Calu3 (cell line): ENCODE measurements around the gene DEAF1. TPM values are rescaled to one million over a fixed set of nuclear protein-coding genes. Genes with fewer than 3 reads are reported as not detected.

Source experiments
- BruUV-seq: library from RNA; stranded (reverse); fragments of 400-500 nt; replicated peaks from 2 replicates; lab custom pipeline; 2021; lab: Mats Ljungman, UMichigan
- CTCF ChIA-PET: fragments of 300-600 bp; sonication (Branson Sonifier 250); formaldehyde crosslinking; loops from one replicate; lab custom pipeline; 2022; ENCODE audit warnings: antibody characterized with exemption; lab: Charles Lee
- DNase-seq: peaks from one replicate; pipeline ENCODE4 v3.0.0; 2022
- H3K27ac Mint-ChIP-seq: one replicate; pipeline ENCODE4 v1.8.0; 2022; ENCODE audit warnings: mixed read lengths; ENCODE audit not compliant: unreplicated experiment
- H3K27me3 Mint-ChIP-seq: one replicate; pipeline ENCODE4 v1.8.0; 2022; ENCODE audit warnings: mixed read lengths; ENCODE audit not compliant: unreplicated experiment
- H3K36me3 Mint-ChIP-seq: one replicate; pipeline ENCODE4 v1.8.0; 2022; ENCODE audit warnings: mild to moderate bottlenecking, moderate library complexity, mixed read lengths; ENCODE audit not compliant: insufficient read depth, unreplicated experiment
- H3K4me1 Mint-ChIP-seq: one replicate; pipeline ENCODE4 v1.8.0; 2022; ENCODE audit warnings: mild to moderate bottlenecking, low read depth, mixed read lengths; ENCODE audit not compliant: unreplicated experiment
- H3K4me3 Mint-ChIP-seq: one replicate; pipeline ENCODE4 v1.8.0; 2022; ENCODE audit warnings: mild to moderate bottlenecking, low read depth, moderate library complexity, mixed read lengths; ENCODE audit not compliant: unreplicated experiment
- H3K9me3 Mint-ChIP-seq: one replicate; pipeline ENCODE4 v1.8.0; 2022; ENCODE audit warnings: low read depth, mixed read lengths; ENCODE audit not compliant: unreplicated experiment
- intact Hi-C: fragments of 100-400 bp; cut with micrococcal nuclease; formaldehyde crosslinking; loops from one replicate; pipeline ENCODE4 v1.10.0; 2022; ENCODE audit not compliant: unreplicated experiment
- total RNA-seq: library from RNA; stranded (reverse); gene quantifications from 2 replicates; pipeline ENCODE4 v1.2.3, GENCODE V29; 2022
- TF ChIP-seq, protein P1 (sequence below): fragments of 200-600 bp; IDR thresholded peaks from one replicate; pipeline ENCODE4 v1.8.0; 2022; ENCODE audit warnings: antibody characterized with exemption; ENCODE audit not compliant: unreplicated experiment

Gene DEAF1
- total RNA-seq, 1 experiment from 2014 or later: 57.0 TPM

DNA sequence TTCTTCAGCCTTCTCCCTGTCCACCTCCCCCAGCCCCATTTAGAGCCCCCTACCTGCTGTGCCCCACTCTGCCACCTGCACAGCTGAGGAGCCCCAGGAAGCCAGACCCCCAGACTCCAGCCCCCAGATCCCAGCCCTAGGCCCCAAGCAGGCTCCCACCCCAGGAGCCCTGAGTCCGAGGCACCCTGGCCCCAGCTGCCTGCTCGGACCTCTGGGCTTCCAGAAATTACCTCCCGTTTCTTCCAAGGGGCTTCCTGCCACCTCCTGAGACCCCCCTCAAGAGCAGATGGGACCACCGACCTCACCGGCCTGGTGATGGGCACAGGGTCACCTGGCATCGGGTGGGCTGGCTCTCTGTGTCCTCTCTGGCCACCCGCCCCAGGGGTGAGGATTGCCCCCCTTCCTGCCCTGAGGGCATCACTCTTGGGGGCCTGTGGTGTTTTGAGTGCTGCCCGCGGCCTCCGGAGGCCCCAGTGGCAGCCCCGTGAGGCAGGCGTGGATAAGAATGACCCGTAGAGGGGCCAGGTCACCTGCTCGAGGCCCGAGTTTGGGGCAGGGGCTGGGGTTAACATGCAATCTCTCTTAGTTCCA, 34.0 kb upstream of the DEAF1 start:
- Mint-ChIP-seq H3K4me3 (no peak overlapping the region), H3K36me3 (peaks cover 54% of the 10 kb centered on the region), H3K27ac (peak overlapping the region; percentile 15), H3K27me3 (no peaks in the 10 kb centered on the region), H3K4me1 (peaks cover 8% of the 10 kb centered on the region), H3K9me3 (no peaks in the 10 kb centered on the region)
- TF ChIP-seq, protein P1, sequence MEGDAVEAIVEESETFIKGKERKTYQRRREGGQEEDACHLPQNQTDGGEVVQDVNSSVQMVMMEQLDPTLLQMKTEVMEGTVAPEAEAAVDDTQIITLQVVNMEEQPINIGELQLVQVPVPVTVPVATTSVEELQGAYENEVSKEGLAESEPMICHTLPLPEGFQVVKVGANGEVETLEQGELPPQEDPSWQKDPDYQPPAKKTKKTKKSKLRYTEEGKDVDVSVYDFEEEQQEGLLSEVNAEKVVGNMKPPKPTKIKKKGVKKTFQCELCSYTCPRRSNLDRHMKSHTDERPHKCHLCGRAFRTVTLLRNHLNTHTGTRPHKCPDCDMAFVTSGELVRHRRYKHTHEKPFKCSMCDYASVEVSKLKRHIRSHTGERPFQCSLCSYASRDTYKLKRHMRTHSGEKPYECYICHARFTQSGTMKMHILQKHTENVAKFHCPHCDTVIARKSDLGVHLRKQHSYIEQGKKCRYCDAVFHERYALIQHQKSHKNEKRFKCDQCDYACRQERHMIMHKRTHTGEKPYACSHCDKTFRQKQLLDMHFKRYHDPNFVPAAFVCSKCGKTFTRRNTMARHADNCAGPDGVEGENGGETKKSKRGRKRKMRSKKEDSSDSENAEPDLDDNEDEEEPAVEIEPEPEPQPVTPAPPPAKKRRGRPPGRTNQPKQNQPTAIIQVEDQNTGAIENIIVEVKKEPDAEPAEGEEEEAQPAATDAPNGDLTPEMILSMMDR: no peak
- DNase-seq: no peak
- intact Hi-C loops: loop anchor here (10.0 kb wide), 1 partner anchor 174 kb away; no protein-coding TSS in a partner anchor
- BruUV-seq: no TSS peak
- CTCF ChIA-PET: interaction anchor here (0.6 to 1.8 kb wide), 7 partner anchors 17 to 174 kb away, joined by 3 to 11 read pairs (median 4); partner anchors contain the start of genes DEAF1 and TMEM80

DNA sequence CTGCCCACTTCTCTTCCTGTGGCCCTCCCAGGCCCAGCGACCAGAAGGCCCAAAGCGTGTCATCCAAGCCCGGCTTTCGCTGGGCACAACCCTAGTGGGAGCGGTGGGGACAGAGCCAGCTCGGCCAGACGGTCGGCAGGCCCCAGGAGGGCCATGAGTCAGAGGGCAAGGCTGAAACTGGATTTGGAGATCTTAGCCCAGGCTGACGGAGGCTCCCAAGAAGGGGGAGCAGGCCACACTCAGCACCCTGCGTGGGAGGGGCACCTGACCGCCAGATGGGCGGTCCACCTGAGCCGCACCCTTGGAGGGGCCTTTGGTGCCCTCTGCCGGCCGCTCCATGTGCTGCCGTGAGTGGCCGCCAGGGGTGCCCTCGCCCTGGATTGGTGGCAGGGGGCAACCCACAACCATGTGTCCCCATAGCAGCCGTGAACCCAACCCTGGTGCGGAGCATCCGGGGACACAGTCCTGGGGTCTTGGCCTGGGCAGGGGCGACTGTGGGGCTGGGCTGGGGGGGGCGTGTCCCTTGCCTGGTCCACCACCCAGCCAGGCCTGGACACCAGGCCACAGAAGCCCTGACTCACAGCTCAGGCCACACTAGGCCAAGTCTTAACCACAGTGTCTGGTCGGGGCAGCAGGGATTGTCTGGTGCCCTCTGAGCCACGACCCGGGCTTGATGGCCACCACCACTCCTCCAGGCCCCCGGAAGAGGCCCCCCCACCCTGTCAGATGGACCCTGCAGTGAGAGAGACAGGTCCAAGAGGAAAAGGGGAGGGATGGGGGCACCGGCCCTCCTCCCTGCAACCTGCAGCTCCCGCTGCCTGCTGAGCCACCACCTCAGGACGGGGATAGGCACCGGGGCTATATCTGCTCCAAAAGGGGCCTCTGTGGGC, 33.1 kb upstream of the DEAF1 start:
- no peak overlapping the region for H3K4me3 Mint-ChIP-seq
- H3K27me3 Mint-ChIP-seq: no peaks in the 10 kb centered on the region
- H3K4me1 Mint-ChIP-seq: peaks cover 8% of the 10 kb centered on the region
- no peaks in the 10 kb centered on the region for H3K9me3 Mint-ChIP-seq
- no TSS peak for BruUV-seq
- H3K36me3 Mint-ChIP-seq: peaks cover 63% of the 10 kb centered on the region
- TF ChIP-seq, protein P1: peak; percentile 97
- intact Hi-C loops: loop anchor here (10.0 kb wide), 1 partner anchor 173 kb away; no protein-coding TSS in a partner anchor
- peak overlapping the region; percentile 33 for H3K27ac Mint-ChIP-seq
- peak; percentile 95 for DNase-seq
- CTCF ChIA-PET: interaction anchor here (1.0 to 1.8 kb wide), 6 partner anchors 18 to 173 kb away, joined by 3 to 11 read pairs (median 4); partner anchors contain the start of genes DEAF1 and TMEM80

DNA sequence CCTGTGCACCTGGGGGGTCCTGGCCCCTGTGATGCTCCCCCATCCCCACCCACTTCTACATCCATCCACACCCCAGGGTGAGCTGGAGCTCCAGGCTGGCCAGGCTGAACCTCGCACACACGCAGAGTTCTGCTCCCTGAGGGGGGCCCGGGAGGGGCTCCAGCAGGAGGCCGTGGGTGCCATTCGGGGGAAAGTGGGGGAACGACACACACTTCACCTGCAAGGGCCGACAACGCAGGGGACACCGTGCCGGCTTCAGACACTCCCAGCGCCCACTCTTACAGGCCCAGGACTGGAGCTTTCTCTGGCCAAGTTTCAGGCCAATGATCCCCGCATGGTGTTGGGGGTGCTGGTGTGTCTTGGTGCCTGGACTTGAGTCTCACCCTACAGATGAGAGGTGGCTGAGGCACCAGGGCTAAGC, 32.3 kb upstream of the DEAF1 start:
- TF ChIP-seq, protein P1: no peak
- BruUV-seq: no TSS peak
- H3K36me3 Mint-ChIP-seq: peaks cover 61% of the 10 kb centered on the region
- H3K4me3 Mint-ChIP-seq: no peak overlapping the region
- no peaks in the 10 kb centered on the region for H3K27me3 Mint-ChIP-seq
- intact Hi-C loops: loop anchor here (10.0 kb wide), 1 partner anchor 172 kb away; no protein-coding TSS in a partner anchor
- H3K27ac Mint-ChIP-seq: peak overlapping the region; percentile 33
- no peaks in the 10 kb centered on the region for H3K9me3 Mint-ChIP-seq
- CTCF ChIA-PET: interaction anchor here (1.4 to 1.8 kb wide), 5 partner anchors 19 to 172 kb away, joined by 3 to 11 read pairs (median 5); partner anchors contain the start of genes DEAF1 and TMEM80
- peaks cover 8% of the 10 kb centered on the region for H3K4me1 Mint-ChIP-seq
- DNase-seq: no peak
